ENCODE data around the gene TSFM. TPM values are rescaled to one million over a fixed set of nuclear protein-coding genes. Genes with fewer than 3 reads are reported as not detected.

TSFM gene
- total RNA-seq, 1 experiment from 2014 or later = 58.5 TPM

- DNase-seq (ENCODE audit: low spot score) = peak; percentile 99
- no peaks in the 10 kb centered on the region for H3K9me3 ChIP-seq (ENCODE audit: low read depth, low read length, poor library complexity, severe bottlenecking)
- peak within 1 kb of the TSS; percentile 60 for H3K4me3 ChIP-seq (ENCODE audit: low read depth, low read length, poor library complexity, severe bottlenecking)
- H3K36me3 ChIP-seq (ENCODE audit: insufficient read depth, low read length, poor library complexity, severe bottlenecking) = peaks cover 33% of the 10 kb centered on the region
- TF ChIP-seq, protein P1, sequence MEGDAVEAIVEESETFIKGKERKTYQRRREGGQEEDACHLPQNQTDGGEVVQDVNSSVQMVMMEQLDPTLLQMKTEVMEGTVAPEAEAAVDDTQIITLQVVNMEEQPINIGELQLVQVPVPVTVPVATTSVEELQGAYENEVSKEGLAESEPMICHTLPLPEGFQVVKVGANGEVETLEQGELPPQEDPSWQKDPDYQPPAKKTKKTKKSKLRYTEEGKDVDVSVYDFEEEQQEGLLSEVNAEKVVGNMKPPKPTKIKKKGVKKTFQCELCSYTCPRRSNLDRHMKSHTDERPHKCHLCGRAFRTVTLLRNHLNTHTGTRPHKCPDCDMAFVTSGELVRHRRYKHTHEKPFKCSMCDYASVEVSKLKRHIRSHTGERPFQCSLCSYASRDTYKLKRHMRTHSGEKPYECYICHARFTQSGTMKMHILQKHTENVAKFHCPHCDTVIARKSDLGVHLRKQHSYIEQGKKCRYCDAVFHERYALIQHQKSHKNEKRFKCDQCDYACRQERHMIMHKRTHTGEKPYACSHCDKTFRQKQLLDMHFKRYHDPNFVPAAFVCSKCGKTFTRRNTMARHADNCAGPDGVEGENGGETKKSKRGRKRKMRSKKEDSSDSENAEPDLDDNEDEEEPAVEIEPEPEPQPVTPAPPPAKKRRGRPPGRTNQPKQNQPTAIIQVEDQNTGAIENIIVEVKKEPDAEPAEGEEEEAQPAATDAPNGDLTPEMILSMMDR (conservative IDR thresholded peaks at IDR 0.05; ENCODE audit: low read depth, low read length) = no peak
- TF ChIP-seq EZH2 (IDR thresholded peaks at IDR 0.05; ENCODE audit: borderline replicate concordance, low read depth, low read length, poor library complexity, severe bottlenecking) = no peak
- H3K27ac ChIP-seq (ENCODE audit: low read depth, low read length, poor library complexity, severe bottlenecking) = peak within 1 kb of the TSS; percentile 97
- ChIA-PET POLR2A (ENCODE audit: low non-redundant PET) (interaction anchor here (0.5 to 1.1 kb wide), 5 partner anchors 14 to 227 kb away, joined by 6 to 9 read pairs (median 6); partner anchors contain the start of gene ARHGEF25), CTCF (interaction anchor here (1.4 kb wide), 1 partner anchor 19 kb away, joined by 15 read pairs; no protein-coding TSS in a partner anchor)
- no peaks in the 10 kb centered on the region for H3K27me3 ChIP-seq (replicated peaks; ENCODE audit: insufficient read depth, low read depth, low read length, poor library complexity)
- no TSS peak for BruUV-seq (replicated peaks)
- intact Hi-C loops (cut with micrococcal nuclease; ENCODE audit: unreplicated experiment) = loop anchor here (5.0 kb wide), 1 partner anchor 283 kb away; no protein-coding TSS in a partner anchor
- H3K4me1 ChIP-seq (ENCODE audit: insufficient read depth, low read length, poor library complexity, severe bottlenecking) = peaks cover 12% of the 10 kb centered on the region
These were observed 37.7 kb upstream of the TSFM start, which contains the start of gene TSPAN31 for GRCh38 chr12:57744777-57745484. Gene TSPAN31 (plus strand): TSS chr12:57745039. CDS start chr12:57745155, 116 bp downstream.

GRCh38 chr12:57745485-57745881 lies 37.1 kb upstream of the TSFM start:
- Histone ChIP-seq H3K36me3 (ENCODE audit: insufficient read depth, low read length, poor library complexity, severe bottlenecking) (peaks cover 37% of the 10 kb centered on the region), H3K4me1 (ENCODE audit: insufficient read depth, low read length, poor library complexity, severe bottlenecking) (peaks cover 7% of the 10 kb centered on the region), H3K27ac (ENCODE audit: low read depth, low read length, poor library complexity, severe bottlenecking) (peak overlapping the region; percentile 97), H3K4me3 (ENCODE audit: low read depth, low read length, poor library complexity, severe bottlenecking) (peak overlapping the region; percentile 60), H3K27me3 (replicated peaks; ENCODE audit: insufficient read depth, low read depth, low read length, poor library complexity) (no peaks in the 10 kb centered on the region), H3K9me3 (ENCODE audit: low read depth, low read length, poor library complexity, severe bottlenecking) (no peaks in the 10 kb centered on the region)
- TF ChIP-seq, protein P1 (conservative IDR thresholded peaks at IDR 0.05; ENCODE audit: low read depth, low read length) = no peak
- TF ChIP-seq EZH2 (IDR thresholded peaks at IDR 0.05; ENCODE audit: borderline replicate concordance, low read depth, low read length, poor library complexity, severe bottlenecking) = no peak
- ChIA-PET POLR2A (ENCODE audit: low non-redundant PET) (interaction anchor here (0.5 to 1.1 kb wide), 2 partner anchors 152 to 228 kb away, joined by 6 read pairs; no protein-coding TSS in a partner anchor), CTCF (interaction anchor here (1.4 kb wide), 1 partner anchor 19 kb away, joined by 15 read pairs; no protein-coding TSS in a partner anchor)
- intact Hi-C loops (cut with micrococcal nuclease; ENCODE audit: unreplicated experiment) = no loop called here
- BruUV-seq (replicated peaks) = TSS peak; percentile 57
- no peak for DNase-seq (ENCODE audit: low spot score)

- intact Hi-C loops (cut with micrococcal nuclease; ENCODE audit: unreplicated experiment) = no loop called here
These were observed 36.6 kb upstream of the TSFM start for GRCh38 chr12:57746025-57746424.

More at GRCh38 chr12:57746025-57746424, 36.6 kb upstream of the TSFM start:
- H3K4me1 ChIP-seq (ENCODE audit: insufficient read depth, low read length, poor library complexity, severe bottlenecking) = peaks cover 12% of the 10 kb centered on the region
- no TSS peak for BruUV-seq (replicated peaks)
- H3K36me3 ChIP-seq (ENCODE audit: insufficient read depth, low read length, poor library complexity, severe bottlenecking) = peaks cover 43% of the 10 kb centered on the region
- no peaks in the 10 kb centered on the region for H3K27me3 ChIP-seq (replicated peaks; ENCODE audit: insufficient read depth, low read depth, low read length, poor library complexity)
- H3K4me3 ChIP-seq (ENCODE audit: low read depth, low read length, poor library complexity, severe bottlenecking) = peak overlapping the region; percentile 60
- TF ChIP-seq, protein P1 (conservative IDR thresholded peaks at IDR 0.05; ENCODE audit: low read depth, low read length) = no peak
- TF ChIP-seq EZH2 (IDR thresholded peaks at IDR 0.05; ENCODE audit: borderline replicate concordance, low read depth, low read length, poor library complexity, severe bottlenecking) = no peak
- DNase-seq (ENCODE audit: low spot score) = no peak
- CTCF ChIA-PET = no interaction called here
- peak overlapping the region; percentile 97 for H3K27ac ChIP-seq (ENCODE audit: low read depth, low read length, poor library complexity, severe bottlenecking)
- H3K9me3 ChIP-seq (ENCODE audit: low read depth, low read length, poor library complexity, severe bottlenecking) = no peaks in the 10 kb centered on the region
- POLR2A ChIA-PET (ENCODE audit: low non-redundant PET) = no interaction called here

All from A673 (cell line).